NCI-H2227 treated with DMSO at 0.1 percent for 48 hours (cell line): ENCODE measurements around the gene ACTRT2.

ENCODE experiments used
- DNase-seq: peaks from one replicate; lab custom pipeline; 2025; lab: John Stamatoyannopoulos, UW

ACTRT2 gene

GRCh38 chr1:3003039-3003940, 18.0 kb upstream of the ACTRT2 start:
- DNase-seq = no peak

- DNase-seq = no peak
Measured at GRCh38 chr1:3003941-3004270, 17.4 kb upstream of the ACTRT2 start.

GRCh38 chr1:3004285-3005205, 16.7 kb upstream of the ACTRT2 start:
- no peak for DNase-seq

- DNase-seq = no peak
Measured at GRCh38 chr1:3005771-3006170, 15.5 kb upstream of the ACTRT2 start.

GRCh38 chr1:3007298-3008147, 13.7 kb upstream of the ACTRT2 start:
- no peak for DNase-seq

GRCh38 chr1:3009021-3009420, 12.2 kb upstream of the ACTRT2 start:
- DNase-seq = no peak

GRCh38 chr1:3009556-3009955, 11.7 kb upstream of the ACTRT2 start:
- DNase-seq = no peak

- no peak for DNase-seq
Measured at GRCh38 chr1:3011127-3011526, 10.1 kb upstream of the ACTRT2 start.

- no peak for DNase-seq
Measured at GRCh38 chr1:3011631-3012455, 9.4 kb upstream of the ACTRT2 start.

GRCh38 chr1:3012456-3013291, 8.6 kb upstream of the ACTRT2 start:
- DNase-seq = no peak

- DNase-seq = no peak
Measured at GRCh38 chr1:3013371-3014049, 7.8 kb upstream of the ACTRT2 start.

GRCh38 chr1:3014050-3014440, 7.2 kb upstream of the ACTRT2 start:
- DNase-seq = no peak

- DNase-seq = no peak
Measured at GRCh38 chr1:3014443-3015268, 6.6 kb upstream of the ACTRT2 start.

GRCh38 chr1:3015269-3015635, 6.0 kb upstream of the ACTRT2 start:
- DNase-seq = no peak

- no peak for DNase-seq
Measured at GRCh38 chr1:3015744-3016143, 5.5 kb upstream of the ACTRT2 start.

GRCh38 chr1:3016641-3017439, 4.4 kb upstream of the ACTRT2 start:
- no peak for DNase-seq

GRCh38 chr1:3017440-3018050, 3.7 kb upstream of the ACTRT2 start:
- DNase-seq = no peak

- no peak for DNase-seq
Measured at GRCh38 chr1:3018051-3018471, 3.2 kb upstream of the ACTRT2 start.
